WTC11 (cell line): Measurements from ENCODE around the gene SCRN3. TPM values are rescaled to one million over a fixed set of nuclear protein-coding genes. Genes with fewer than 3 reads are reported as not detected.

ENCODE experiments used
- ATAC-seq: fragments of 200-7000 bp; cut with Tn5 transposase; 2 replicates; pipeline ENCODE4 v1.10.0; 2021; ENCODE audit warnings: mild to moderate bottlenecking, moderate library complexity
- CTCF ChIA-PET: fragments of 300-600 bp; sonication (Branson Sonifier 250); formaldehyde crosslinking; loops from one replicate; lab custom pipeline; 2021; ENCODE audit warnings: antibody characterized with exemption; lab: Charles Lee
- POLR2A ChIA-PET: fragments of 350-600 bp; sonication (Branson Sonifier 250); formaldehyde crosslinking; loops from one replicate; lab custom pipeline; 2021; ENCODE audit warnings: antibody characterized with exemption; lab: Charles Lee
- DNase-seq: peaks from one replicate; pipeline ENCODE4 v3.0.0; 2021; ENCODE audit warnings: low spot score
- H3K27ac Mint-ChIP-seq: 2 replicates; pipeline ENCODE4 v1.8.0; 2021; ENCODE audit warnings: mixed read lengths
- H3K27me3 Mint-ChIP-seq: 2 replicates; pipeline ENCODE4 v1.8.0; 2021; ENCODE audit warnings: low read depth, mild to moderate bottlenecking, moderate library complexity, mixed read lengths
- H3K36me3 Mint-ChIP-seq: 2 replicates; pipeline ENCODE4 v1.8.0; 2021; ENCODE audit warnings: mixed read lengths
- H3K4me1 Mint-ChIP-seq: 2 replicates; pipeline ENCODE4 v1.8.0; 2022; ENCODE audit warnings: mixed read lengths
- H3K4me3 Mint-ChIP-seq: 2 replicates; pipeline ENCODE4 v1.8.0; 2021; ENCODE audit warnings: mild to moderate bottlenecking, moderate library complexity, mixed read lengths
- H3K9me3 Mint-ChIP-seq: 2 replicates; pipeline ENCODE4 v1.8.0; 2021; ENCODE audit warnings: mixed read lengths
- E2F4 ChIP-seq: sonication (generic); formaldehyde crosslinking; IDR thresholded peaks from 2 replicates; pipeline ENCODE4 v1.8.1; 2022; ENCODE audit warnings: low read depth, mild to moderate bottlenecking, moderate library complexity, missing genetic modification reagents, borderline replicate concordance
- ERG ChIP-seq: fragments of 250-450 bp; sonication (Bioruptor Pico); IDR thresholded peaks from 2 replicates; pipeline ENCODE4 v1.8.0; 2021; ENCODE audit warnings: mild to moderate bottlenecking
- ETV6 ChIP-seq: sonication (generic); formaldehyde crosslinking; IDR thresholded peaks from 2 replicates; pipeline ENCODE4 v1.8.1; 2022; ENCODE audit warnings: mild to moderate bottlenecking, missing genetic modification reagents
- FOXJ3 ChIP-seq: sonication (generic); formaldehyde crosslinking; IDR thresholded peaks from 2 replicates; pipeline ENCODE4 v1.9.0; 2021; ENCODE audit warnings: missing genetic modification reagents, mild to moderate bottlenecking, borderline replicate concordance
- GABPB1 ChIP-seq: sonication (generic); formaldehyde crosslinking; IDR thresholded peaks from 2 replicates; pipeline ENCODE4 v1.8.1; 2023; ENCODE audit warnings: mild to moderate bottlenecking, missing genetic modification reagents
- HMGXB4 ChIP-seq: sonication (generic); formaldehyde crosslinking; IDR thresholded peaks from 2 replicates; pipeline ENCODE4 v1.8.1; 2023; ENCODE audit warnings: mild to moderate bottlenecking, moderate library complexity, missing genetic modification reagents
- KAT7 ChIP-seq: sonication (generic); formaldehyde crosslinking; IDR thresholded peaks from 2 replicates; pipeline ENCODE4 v1.8.1; 2023; ENCODE audit warnings: missing genetic modification reagents, mild to moderate bottlenecking, borderline replicate concordance
- NFATC4 ChIP-seq: fragments of 250-450 bp; sonication (Bioruptor Pico); IDR thresholded peaks from 2 replicates; pipeline ENCODE4 v1.9.0; 2021; ENCODE audit warnings: mild to moderate bottlenecking
- SMAD3 ChIP-seq: sonication (generic); formaldehyde crosslinking; IDR thresholded peaks from 2 replicates; pipeline ENCODE4 v1.8.0; 2022; ENCODE audit warnings: missing genetic modification reagents, mild to moderate bottlenecking, borderline replicate concordance
- SOX15 ChIP-seq: fragments of 250-450 bp; sonication (Bioruptor Pico); IDR thresholded peaks from 2 replicates; pipeline ENCODE4 v1.9.0; 2021; ENCODE audit warnings: mild to moderate bottlenecking
- SP1 ChIP-seq: sonication (generic); formaldehyde crosslinking; conservative IDR thresholded peaks from 2 replicates; pipeline ENCODE4 v1.8.1; 2022; ENCODE audit warnings: missing genetic modification reagents
- TEAD1 ChIP-seq: sonication (generic); formaldehyde crosslinking; IDR thresholded peaks from 2 replicates; pipeline ENCODE4 v1.8.0; 2022; ENCODE audit warnings: mild to moderate bottlenecking, missing genetic modification reagents
- TP53 ChIP-seq: sonication (generic); formaldehyde crosslinking; IDR thresholded peaks from 2 replicates; pipeline ENCODE4 v1.8.1; 2023; ENCODE audit warnings: mild to moderate bottlenecking, missing genetic modification reagents
- ZBTB43 ChIP-seq: sonication (generic); formaldehyde crosslinking; IDR thresholded peaks from 2 replicates; pipeline ENCODE4 v1.8.1; 2023; ENCODE audit warnings: mild to moderate bottlenecking, missing genetic modification reagents
- ZNF263 ChIP-seq: sonication (generic); formaldehyde crosslinking; IDR thresholded peaks from 2 replicates; pipeline ENCODE4 v1.8.1; 2022; ENCODE audit warnings: low read depth, mild to moderate bottlenecking, moderate library complexity, missing genetic modification reagents
- ZNF416 ChIP-seq: fragments of 250-450 bp; sonication (Bioruptor Pico); IDR thresholded peaks from 2 replicates; pipeline ENCODE4 v1.9.0; 2021; ENCODE audit warnings: mild to moderate bottlenecking, inconsistent platforms
- ZNF532 ChIP-seq: fragments of 250-450 bp; sonication (Bioruptor Pico); IDR thresholded peaks from 2 replicates; pipeline ENCODE4 v1.9.0; 2021; ENCODE audit warnings: mild to moderate bottlenecking, borderline replicate concordance
- total RNA-seq: library from RNA; stranded (reverse); gene quantifications from 3 replicates; pipeline ENCODE4 v1.2.3, GENCODE V29; 2021

The SCRN3 gene
- total RNA-seq, 1 experiment from 2014 or later: 8.0 TPM

- Mint-ChIP-seq H3K4me3 (no peak overlapping the region), H3K27me3 (no peaks in the 10 kb centered on the region), H3K27ac (no peak overlapping the region), H3K4me1 (peaks cover 8% of the 10 kb centered on the region), H3K36me3 (no peaks in the 10 kb centered on the region), H3K9me3 (no peaks in the 10 kb centered on the region)
- no peak for TF ChIP-seq E2F4 (CRISPR knock-in tag)
- TF ChIP-seq ETV6: no peak
- no peak for TF ChIP-seq TEAD1 (CRISPR knock-in tag)
- TF ChIP-seq HMGXB4: no peak
- TF ChIP-seq SP1 (CRISPR knock-in tag): no peak
- no peak for TF ChIP-seq GABPB1
- TF ChIP-seq NFATC4 (CRISPR knock-in tag): no peak
- TF ChIP-seq SMAD3 (CRISPR knock-in tag): no peak
- no peak for TF ChIP-seq KAT7 (CRISPR knock-in tag)
- no peak for TF ChIP-seq ZBTB43
- TF ChIP-seq FOXJ3 (CRISPR knock-in tag): no peak
- ATAC-seq (no peak), DNase-seq (no peak)
- CTCF ChIA-PET: no interaction called here
- POLR2A ChIA-PET: no interaction called here
Measured at GRCh38 chr2:174439950-174440349, 44.4 kb downstream of the SCRN3 start.

- TF ChIP-seq E2F4 (CRISPR knock-in tag) (no peak), ERG (CRISPR knock-in tag) (no peak), SOX15 (CRISPR knock-in tag) (no peak), TP53 (CRISPR knock-in tag) (no peak), ZNF263 (CRISPR knock-in tag) (no peak), ZNF532 (CRISPR knock-in tag) (no peak), ETV6 (no peak), ZNF416 (CRISPR knock-in tag) (no peak)
- TF ChIP-seq, all 79 proteins: peak for 0
- Mint-ChIP-seq H3K27me3 (no peaks in the 10 kb centered on the region), H3K27ac (no peak overlapping the region), H3K9me3 (no peaks in the 10 kb centered on the region), H3K4me1 (peaks cover 11% of the 10 kb centered on the region), H3K36me3 (no peaks in the 10 kb centered on the region), H3K4me3 (no peak overlapping the region)
- ATAC-seq: 0 out of 2 replicates have a peak, but pooled peaks have one; percentile 26
- DNase-seq: no peak
- CTCF ChIA-PET: interaction anchor here (1.2 to 1.3 kb wide), 2 partner anchors 20 to 104 kb away, joined by 4 to 9 read pairs; no protein-coding TSS in a partner anchor
- POLR2A ChIA-PET: no interaction called here
Measured at GRCh38 chr2:174442546-174443510, 47.3 kb downstream of the SCRN3 start.
